Brain pericyte (primary cell): Measurements from ENCODE around the gene CREB3L1.

Experiments
- DNase-seq: peaks from one replicate; pipeline ENCODE4 v3.0.0-alpha.2; 2012; ENCODE audit warnings: low read depth, low spot score

Gene CREB3L1

GRCh38 chr11:46326813-46327416 is 49.5 kb downstream of the CREB3L1 start:
- no peak for DNase-seq

GRCh38 chr11:46327829-46328228 is 50.4 kb downstream of the CREB3L1 start:
- no peak for DNase-seq

DNA sequence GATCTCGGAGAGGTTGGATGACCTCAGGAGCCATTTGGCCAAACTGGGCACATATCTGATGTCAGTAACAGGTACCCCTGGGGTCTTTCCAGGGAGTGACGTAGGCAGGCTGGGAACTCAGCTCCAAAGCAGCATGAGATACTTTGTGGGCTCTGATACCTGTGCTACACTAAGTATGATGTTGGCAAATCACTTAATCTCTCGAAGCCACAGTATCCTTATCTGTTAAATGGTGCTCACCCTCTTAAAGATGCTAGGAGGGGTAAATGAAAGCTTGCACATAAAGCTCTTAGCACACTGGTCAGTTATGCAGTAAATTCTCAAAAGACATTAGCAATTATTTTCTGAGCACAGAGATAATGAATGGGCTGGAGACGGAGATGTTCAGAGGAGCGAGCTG is 52.7 kb downstream of the CREB3L1 start:
- no peak for DNase-seq

GRCh38 chr11:46330563-46331281 is 53.3 kb downstream of the CREB3L1 start:
- no peak for DNase-seq

DNA sequence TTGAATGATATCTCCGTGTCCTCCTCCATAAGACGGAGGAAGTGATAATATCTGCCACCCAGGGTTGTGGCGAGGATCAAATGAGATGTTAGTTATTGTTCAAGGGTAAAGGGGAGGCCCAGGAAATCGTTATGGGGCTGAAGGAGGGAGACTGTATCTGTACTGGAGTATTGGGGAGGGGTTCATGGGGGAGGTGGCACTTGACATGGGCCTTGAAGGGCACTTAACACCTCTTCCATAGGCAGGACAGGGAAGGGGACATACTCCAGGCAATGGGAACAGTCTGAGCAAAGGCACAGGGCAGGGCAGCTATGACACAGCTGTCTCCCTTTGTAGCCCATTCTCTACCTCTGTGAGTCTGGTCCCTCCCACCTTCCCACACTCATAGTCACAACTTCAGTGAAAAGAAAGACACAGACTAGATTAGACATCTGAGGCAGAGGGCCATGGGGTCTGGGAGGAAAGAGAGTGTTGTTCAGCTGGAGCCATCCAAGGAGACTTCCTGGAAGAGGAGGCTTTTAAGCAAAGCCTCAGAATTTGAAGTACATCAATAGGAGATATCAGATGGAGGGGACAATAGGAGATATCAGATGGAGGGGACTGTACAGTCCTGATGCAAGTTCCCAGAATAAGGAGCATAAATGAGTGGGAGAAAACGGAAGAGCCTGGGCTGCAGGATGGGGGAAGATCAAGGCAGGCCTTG is 54.0 kb downstream of the CREB3L1 start:
- DNase-seq = no peak

DNA sequence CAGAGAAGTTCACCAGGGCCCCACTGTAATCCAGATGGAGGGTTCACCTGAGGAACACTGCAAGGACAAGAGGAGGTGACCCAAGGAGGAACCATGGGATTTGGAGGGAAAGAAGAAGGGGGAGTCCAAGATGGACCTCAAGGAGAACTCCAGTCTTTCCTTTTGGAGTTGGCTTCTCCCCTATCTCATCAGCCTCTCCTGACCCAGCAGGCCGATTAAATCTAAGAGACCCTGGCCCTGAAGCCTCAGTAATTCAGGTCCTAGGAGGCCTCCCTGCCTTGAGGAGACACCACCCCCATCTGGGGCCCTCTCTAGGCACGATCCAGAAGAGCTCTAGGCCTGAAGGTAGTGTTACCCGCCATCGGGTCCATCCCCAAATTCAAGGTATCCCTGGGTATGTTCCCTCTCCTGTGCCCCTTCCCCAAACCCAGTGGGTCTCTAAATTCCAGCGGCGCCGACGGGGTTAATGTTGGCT is 54.7 kb downstream of the CREB3L1 start:
- DNase-seq = no peak

- DNase-seq = no peak
Observed at GRCh38 chr11:46332568-46333393, 55.3 kb downstream of the CREB3L1 start.

DNA sequence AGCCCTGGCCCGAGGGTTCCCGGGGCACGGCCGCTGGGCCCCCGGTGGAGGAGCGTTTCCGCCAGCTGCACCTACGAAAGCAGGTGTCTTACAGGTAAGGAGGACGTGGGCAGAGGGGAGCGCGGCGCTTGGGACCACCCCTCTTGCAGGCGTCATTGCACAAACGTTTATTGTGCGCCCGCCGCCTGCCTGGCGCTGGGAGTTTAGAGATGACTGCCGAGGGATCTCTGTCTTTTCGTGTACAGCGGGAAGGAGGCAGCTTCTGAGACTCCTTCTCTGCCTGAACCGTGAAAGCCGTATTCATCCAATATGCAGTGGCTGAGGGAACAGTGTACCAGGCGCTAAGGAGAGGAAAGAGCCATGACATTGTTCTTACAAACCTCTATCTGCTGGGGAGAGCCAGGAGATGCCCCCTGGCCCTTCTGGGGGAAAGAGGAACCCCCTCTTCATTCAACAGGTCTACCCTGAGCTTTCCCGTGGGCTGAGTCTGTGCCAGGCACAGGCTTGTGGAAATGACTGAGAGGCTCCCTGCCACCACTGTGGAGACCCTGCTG is 56.0 kb downstream of the CREB3L1 start:
- no peak for DNase-seq

- no peak for DNase-seq
Observed at GRCh38 chr11:46334211-46334610, 56.7 kb downstream of the CREB3L1 start.

- DNase-seq = no peak
Observed at GRCh38 chr11:46335271-46335670, 57.8 kb downstream of the CREB3L1 start.

DNA sequence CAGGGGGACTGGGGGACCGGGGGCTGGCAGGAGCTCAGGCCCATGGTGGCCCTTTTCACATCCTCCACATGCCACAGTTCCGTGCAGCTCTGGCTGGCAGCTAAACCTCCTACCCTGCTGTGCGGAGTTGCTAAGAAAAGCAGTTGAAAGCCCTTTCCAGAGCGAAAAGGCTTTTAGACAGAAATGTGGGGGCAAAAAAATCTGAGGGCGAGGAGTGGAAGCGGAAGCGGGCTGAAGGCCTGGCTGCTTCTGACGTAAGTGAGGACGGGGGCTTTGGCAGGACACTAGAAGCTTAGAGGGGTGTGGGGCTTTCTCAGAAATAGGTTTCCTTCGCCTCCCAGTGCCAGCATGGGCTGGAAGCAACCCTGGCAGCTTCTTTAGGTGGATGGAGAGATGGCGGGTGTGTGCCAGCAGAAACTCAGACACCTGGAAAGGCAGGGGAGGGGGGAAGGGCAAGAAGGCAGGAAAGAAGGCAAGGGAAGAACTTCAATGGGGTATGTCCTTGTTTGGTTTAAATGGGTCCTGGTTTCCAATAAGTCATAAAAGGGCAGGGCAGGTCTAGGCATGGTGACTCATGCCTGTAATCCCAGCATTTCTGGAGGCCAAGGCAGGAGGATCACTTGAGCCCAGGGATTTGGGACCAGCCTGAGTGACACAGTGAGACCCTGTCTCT is 58.6 kb downstream of the CREB3L1 start:
- DNase-seq = no peak

DNA sequence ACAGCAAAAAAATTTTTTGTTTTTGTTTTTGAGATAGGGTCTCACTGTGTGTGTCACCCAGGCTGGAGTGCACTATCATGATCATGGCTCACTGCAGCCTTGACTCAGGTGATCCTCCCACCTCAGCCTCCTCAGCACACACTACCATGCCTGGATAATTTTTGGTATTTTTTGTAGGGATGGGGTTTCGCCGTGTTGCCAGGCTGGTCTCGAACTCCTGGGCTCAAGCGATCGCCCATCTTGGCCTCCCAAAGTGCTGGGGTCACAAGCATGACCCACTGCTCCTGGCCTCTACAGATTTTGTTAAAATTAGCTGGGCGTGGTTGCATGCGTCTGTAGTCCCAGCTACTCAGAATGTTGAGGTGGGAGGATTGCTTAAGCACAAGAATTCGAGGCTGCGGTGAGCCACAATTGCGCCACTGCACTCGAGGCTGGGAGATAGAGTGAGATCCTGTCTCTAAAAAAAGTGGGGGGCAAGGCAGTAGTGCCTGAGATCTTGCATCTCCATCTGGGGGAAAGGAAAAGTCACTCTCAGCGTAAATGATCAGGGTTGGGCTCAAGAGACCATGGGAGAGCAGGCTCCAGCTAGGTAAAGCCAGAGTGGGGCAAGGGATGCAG is 59.2 kb downstream of the CREB3L1 start:
- DNase-seq = no peak

DNA sequence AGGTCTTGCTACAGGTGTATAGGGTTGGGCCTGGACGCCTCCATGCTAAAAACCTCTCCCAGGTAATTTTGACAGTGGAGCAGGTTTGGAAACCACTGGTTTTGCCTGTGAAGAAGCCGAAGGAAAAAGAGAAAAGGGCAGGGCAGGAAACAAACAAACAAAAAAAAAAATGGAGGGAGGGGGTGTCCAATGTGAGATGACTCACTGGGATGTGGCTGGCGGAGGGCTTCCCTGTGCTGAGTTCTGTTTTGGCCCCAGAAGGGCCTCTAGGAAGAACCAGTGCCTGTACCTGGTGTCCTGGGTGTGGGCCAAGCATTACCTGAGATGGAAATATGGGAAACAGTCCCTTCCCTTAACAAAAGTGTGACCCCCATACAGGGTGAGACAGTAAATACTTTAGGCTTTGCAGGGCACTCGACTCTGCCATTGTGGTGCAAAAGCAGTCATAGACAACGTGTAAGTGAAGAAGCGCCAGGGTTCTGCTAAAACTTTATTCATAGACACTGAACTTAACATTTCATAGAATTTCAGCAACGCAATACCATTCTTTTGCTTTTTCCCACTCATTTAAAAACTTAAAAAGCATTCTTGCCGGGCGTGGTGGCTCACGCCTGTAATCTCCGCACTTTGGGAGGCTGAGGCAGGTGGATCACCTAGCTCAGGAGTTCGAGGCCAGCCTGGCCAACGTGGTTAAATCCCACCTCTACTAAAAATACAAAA is 60.3 kb downstream of the CREB3L1 start:
- DNase-seq = no peak

GRCh38 chr11:46338636-46338987 is 61.1 kb downstream of the CREB3L1 start:
- no peak for DNase-seq

GRCh38 chr11:46338988-46339666 is 61.7 kb downstream of the CREB3L1 start:
- DNase-seq = no peak

GRCh38 chr11:46339816-46340215 is 62.4 kb downstream of the CREB3L1 start:
- DNase-seq = no peak

GRCh38 chr11:46341454-46341853 is 64.0 kb downstream of the CREB3L1 start:
- no peak for DNase-seq

GRCh38 chr11:46342239-46342638 is 64.8 kb downstream of the CREB3L1 start:
- no peak for DNase-seq

GRCh38 chr11:46343520-46343919 is 66.1 kb downstream of the CREB3L1 start:
- no peak for DNase-seq
